MM.1S (cell line): ENCODE data around the gene NTRK2.

Experiments used
- DNase-seq: peaks from one replicate; pipeline ENCODE4 v3.0.0-alpha.2; 2015
- H2AFZ ChIP-seq: fragments of 300-600 bp; sonication (generic); 2 replicates; pipeline ENCODE4 v1.6.0; 2016; ENCODE audit warnings: antibody characterized with exemption, low read length
- H3F3A ChIP-seq: fragments of 300-600 bp; sonication (generic); 2 replicates; pipeline ENCODE4 v1.6.1; 2016; ENCODE audit warnings: mild to moderate bottlenecking, antibody characterized with exemption, low read length, moderate library complexity, mixed read lengths; ENCODE audit not compliant: insufficient read depth
- H3K27ac ChIP-seq: fragments of 300-600 bp; sonication (generic); 2 replicates; pipeline ENCODE4 v1.5.1; 2016; ENCODE audit warnings: mild to moderate bottlenecking, low read length
- H3K27me3 ChIP-seq: fragments of 300-600 bp; sonication (generic); replicated peaks from 2 replicates; pipeline ENCODE4 v1.6.0; 2016; ENCODE audit warnings: low read length; ENCODE audit not compliant: insufficient read depth
- H3K36me3 ChIP-seq: fragments of 300-600 bp; sonication (generic); replicated peaks from 2 replicates; pipeline ENCODE4 v1.6.1; 2016; ENCODE audit warnings: mild to moderate bottlenecking, low read length, mixed read lengths; ENCODE audit not compliant: insufficient read depth
- H3K4me1 ChIP-seq: fragments of 300-600 bp; sonication (generic); 2 replicates; pipeline ENCODE4 v1.6.1; 2016; ENCODE audit warnings: low read length, mixed read lengths
- H3K4me2 ChIP-seq: fragments of 300-600 bp; sonication (generic); 2 replicates; pipeline ENCODE4 v1.6.0; 2016; ENCODE audit warnings: low read depth, low read length
- H3K4me3 ChIP-seq: fragments of 300-600 bp; sonication (generic); 2 replicates; pipeline ENCODE4 v1.5.1; 2016; ENCODE audit warnings: low read length, mixed read lengths
- H3K79me2 ChIP-seq: fragments of 300-600 bp; sonication (generic); 2 replicates; pipeline ENCODE4 v1.6.1; 2016; ENCODE audit warnings: mixed run types, low read length, mixed read lengths
- H3K9ac ChIP-seq: fragments of 300-600 bp; sonication (generic); 2 replicates; pipeline ENCODE4 v1.6.1; 2016; ENCODE audit warnings: low read length, mixed read lengths
- H3K9me2 ChIP-seq: fragments of 300-600 bp; sonication (generic); replicated peaks from 2 replicates; pipeline ENCODE4 v1.6.1; 2016; ENCODE audit warnings: mild to moderate bottlenecking, low read length, mixed read lengths; ENCODE audit not compliant: insufficient read depth
- H3K9me3 ChIP-seq: fragments of 300-600 bp; sonication (generic); replicated peaks from 2 replicates; pipeline ENCODE4 v1.6.1; 2016; ENCODE audit warnings: mild to moderate bottlenecking, low read length, mixed read lengths; ENCODE audit not compliant: insufficient read depth
- H4K20me1 ChIP-seq: fragments of 300-600 bp; sonication (generic); 2 replicates; pipeline ENCODE4 v1.6.1; 2016; ENCODE audit warnings: mild to moderate bottlenecking, low read length, moderate library complexity, mixed read lengths; ENCODE audit not compliant: insufficient read depth
- EZH2 ChIP-seq: fragments of 300-600 bp; sonication (generic); optimal IDR thresholded peaks from 2 replicates; pipeline ENCODE3; 2017; ENCODE audit warnings: low read depth, mild to moderate bottlenecking, antibody characterized with exemption, low read length, mixed read lengths
- EZH2phosphoT487 ChIP-seq: fragments of 300-600 bp; sonication (generic); IDR thresholded peaks from 2 replicates; pipeline ENCODE4 v1.6.1; 2018; ENCODE audit warnings: antibody characterized with exemption, low read length
- TF ChIP-seq, protein P1 (sequence below): fragments of 300-600 bp; sonication (generic); IDR thresholded peaks from 2 replicates; pipeline ENCODE4 v1.5.1; 2016; ENCODE audit warnings: antibody characterized with exemption, low read length, mixed read lengths

Gene NTRK2

DNA sequence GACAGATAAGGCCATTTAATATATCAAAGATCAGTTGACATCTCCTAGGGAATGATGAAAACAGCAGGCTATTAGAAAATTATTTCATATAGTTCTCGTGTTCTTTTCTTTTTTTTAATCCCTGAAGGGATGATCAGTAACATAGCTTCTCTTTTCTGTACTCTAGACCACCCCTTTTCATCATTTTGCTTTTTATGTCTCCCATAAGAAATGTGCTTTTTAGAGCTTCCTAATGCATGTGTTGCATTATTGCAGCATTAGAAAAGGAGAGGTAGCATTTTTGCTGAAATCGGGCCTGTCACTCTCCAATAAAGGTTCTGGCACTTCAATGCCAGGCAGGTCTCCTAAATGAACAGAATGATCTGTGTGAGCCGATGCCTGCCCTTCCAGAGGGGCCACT is 143.3 kb downstream of the NTRK2 start:
- no peak for DNase-seq
- TF ChIP-seq, protein P1, sequence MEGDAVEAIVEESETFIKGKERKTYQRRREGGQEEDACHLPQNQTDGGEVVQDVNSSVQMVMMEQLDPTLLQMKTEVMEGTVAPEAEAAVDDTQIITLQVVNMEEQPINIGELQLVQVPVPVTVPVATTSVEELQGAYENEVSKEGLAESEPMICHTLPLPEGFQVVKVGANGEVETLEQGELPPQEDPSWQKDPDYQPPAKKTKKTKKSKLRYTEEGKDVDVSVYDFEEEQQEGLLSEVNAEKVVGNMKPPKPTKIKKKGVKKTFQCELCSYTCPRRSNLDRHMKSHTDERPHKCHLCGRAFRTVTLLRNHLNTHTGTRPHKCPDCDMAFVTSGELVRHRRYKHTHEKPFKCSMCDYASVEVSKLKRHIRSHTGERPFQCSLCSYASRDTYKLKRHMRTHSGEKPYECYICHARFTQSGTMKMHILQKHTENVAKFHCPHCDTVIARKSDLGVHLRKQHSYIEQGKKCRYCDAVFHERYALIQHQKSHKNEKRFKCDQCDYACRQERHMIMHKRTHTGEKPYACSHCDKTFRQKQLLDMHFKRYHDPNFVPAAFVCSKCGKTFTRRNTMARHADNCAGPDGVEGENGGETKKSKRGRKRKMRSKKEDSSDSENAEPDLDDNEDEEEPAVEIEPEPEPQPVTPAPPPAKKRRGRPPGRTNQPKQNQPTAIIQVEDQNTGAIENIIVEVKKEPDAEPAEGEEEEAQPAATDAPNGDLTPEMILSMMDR: no peak
- no peak for TF ChIP-seq EZH2
- TF ChIP-seq EZH2phosphoT487: no peak
- Histone ChIP-seq H3F3A (no peaks in the 10 kb centered on the region), H3K9ac (no peak overlapping the region), H3K9me2 (no peaks in the 10 kb centered on the region), H3K27ac (no peak overlapping the region), H3K4me3 (no peak overlapping the region), H4K20me1 (no peaks in the 10 kb centered on the region), H2AFZ (no peak overlapping the region), H3K4me1 (no peaks in the 10 kb centered on the region), H3K36me3 (no peaks in the 10 kb centered on the region), H3K79me2 (no peaks in the 10 kb centered on the region), H3K4me2 (no peak overlapping the region), H3K9me3 (no peaks in the 10 kb centered on the region), H3K27me3 (no peaks in the 10 kb centered on the region)

DNA sequence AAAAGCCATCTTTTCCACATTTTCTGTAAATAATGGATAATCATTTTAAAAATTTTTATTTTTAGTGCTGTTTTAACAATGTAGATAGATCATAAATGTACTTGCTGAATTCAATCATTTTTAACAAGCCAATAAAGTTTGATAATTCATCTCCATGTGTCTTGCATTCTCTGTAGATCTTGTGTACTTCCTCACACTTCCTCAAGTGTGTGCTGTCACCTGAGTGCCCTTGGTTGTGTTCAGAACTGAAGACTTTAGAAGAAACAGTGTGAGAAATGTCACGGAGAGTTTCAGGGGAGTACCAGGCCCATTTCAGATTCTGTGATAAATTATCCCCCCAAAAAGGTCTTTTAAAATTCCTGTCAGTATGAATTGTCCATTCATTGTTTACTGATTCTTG is 146.0 kb downstream of the NTRK2 start:
- TF ChIP-seq EZH2phosphoT487: no peak
- no peak for TF ChIP-seq EZH2
- TF ChIP-seq, protein P1: no peak
- no peak overlapping the region for H2AFZ ChIP-seq
- H3K9me2 ChIP-seq: no peaks in the 10 kb centered on the region
- H3K4me2 ChIP-seq: no peak overlapping the region
- no peak overlapping the region for H3K9ac ChIP-seq
- H3K9me3 ChIP-seq: no peaks in the 10 kb centered on the region
- H3K4me1 ChIP-seq: 0 out of 2 replicates have a peak, but pooled peaks cover under 1% of the 10 kb centered on the region
- no peaks in the 10 kb centered on the region for H3K36me3 ChIP-seq
- H3F3A ChIP-seq: no peaks in the 10 kb centered on the region
- DNase-seq: no peak
- no peak overlapping the region for H3K4me3 ChIP-seq
- no peaks in the 10 kb centered on the region for H4K20me1 ChIP-seq
- H3K27me3 ChIP-seq: no peaks in the 10 kb centered on the region
- H3K79me2 ChIP-seq: no peaks in the 10 kb centered on the region
- no peak overlapping the region for H3K27ac ChIP-seq

GRCh38 chr9:84817038-84817437 is 147.5 kb downstream of the NTRK2 start:
- Histone ChIP-seq H3K4me3 (no peak overlapping the region), H4K20me1 (no peaks in the 10 kb centered on the region), H3F3A (0 out of 2 replicates have a peak, but pooled peaks cover 3% of the 10 kb centered on the region), H3K9me3 (no peaks in the 10 kb centered on the region), H3K79me2 (no peaks in the 10 kb centered on the region), H3K9ac (no peak overlapping the region), H3K27ac (no peak overlapping the region), H2AFZ (no peak overlapping the region), H3K9me2 (no peaks in the 10 kb centered on the region), H3K4me1 (peaks cover 14% of the 10 kb centered on the region), H3K27me3 (no peaks in the 10 kb centered on the region), H3K36me3 (no peaks in the 10 kb centered on the region), H3K4me2 (no peak overlapping the region)
- TF ChIP-seq, protein P1: no peak
- TF ChIP-seq EZH2: no peak
- no peak for TF ChIP-seq EZH2phosphoT487
- DNase-seq: no peak
